HG03354 (cell line): ENCODE data around the gene RHOU.
"Not testable (repeated sequence)": the region's sequence is repeated elsewhere in the genome, so short reads cannot be mapped to it uniquely, and the experiment has no call there.

Experiments
- ATAC-seq: cut with Tn5 transposase; IDR thresholded peaks from one replicate; pipeline ENCODE4 v1.9.1; 2021; ENCODE audit warnings: mild to moderate bottlenecking; ENCODE audit not compliant: unreplicated experiment, poor library complexity, severe bottlenecking

The RHOU gene

GRCh38 chr1:228734881-228735801, at the start of gene RHOU:
Gene RHOU (plus strand): TSS chr1:228735479. CDS start chr1:228735743, 264 bp downstream.
- peak; percentile 85 for ATAC-seq

GRCh38 chr1:228687587-228687986, 47.7 kb upstream of the RHOU start:
- ATAC-seq: no peak

- ATAC-seq: no peak
Measured at GRCh38 chr1:228689255-228689654, 46.0 kb upstream of the RHOU start.

- no peak for ATAC-seq
Measured at GRCh38 chr1:228691211-228691610, 44.1 kb upstream of the RHOU start.

- ATAC-seq: no peak
Measured at GRCh38 chr1:228691926-228692325, 43.4 kb upstream of the RHOU start.

GRCh38 chr1:228694447-228694846, 40.8 kb upstream of the RHOU start:
- not testable (repeated sequence) for ATAC-seq

GRCh38 chr1:228695015-228695955, 40.0 kb upstream of the RHOU start:
- no peak for ATAC-seq

- no peak for ATAC-seq
Measured at GRCh38 chr1:228697207-228698016, 37.9 kb upstream of the RHOU start.

- ATAC-seq: no peak
Measured at GRCh38 chr1:228698017-228698329, 37.3 kb upstream of the RHOU start.

- ATAC-seq: no peak
Measured at GRCh38 chr1:228702433-228702832, 32.8 kb upstream of the RHOU start.

GRCh38 chr1:228706305-228706704, 29.0 kb upstream of the RHOU start:
- ATAC-seq: no peak

GRCh38 chr1:228717081-228717480, 18.2 kb upstream of the RHOU start:
- no peak for ATAC-seq

GRCh38 chr1:228721407-228721806, 13.9 kb upstream of the RHOU start:
- ATAC-seq: no peak

- ATAC-seq: no peak
Measured at GRCh38 chr1:228723287-228723686, 12.0 kb upstream of the RHOU start.

- ATAC-seq: no peak
Measured at GRCh38 chr1:228723921-228724320, 11.4 kb upstream of the RHOU start.

- no peak for ATAC-seq
Measured at GRCh38 chr1:228725178-228725577, 10.1 kb upstream of the RHOU start.

- no peak for ATAC-seq
Measured at GRCh38 chr1:228727681-228728171, 7.6 kb upstream of the RHOU start.

GRCh38 chr1:228732426-228732825, 2.9 kb upstream of the RHOU start:
- ATAC-seq: no peak

GRCh38 chr1:228733576-228733975, 1.7 kb upstream of the RHOU start:
- ATAC-seq: no peak
